Common myeloid progenitor, CD34-positive (primary cell): ENCODE measurements around the gene LIN7A.

ENCODE experiments used
- CTCF ChIA-PET: fragments of 350-600 bp; sonication (Branson Sonifier 250); formaldehyde crosslinking; loops from one replicate; lab custom pipeline; 2021; ENCODE audit warnings: antibody characterized with exemption; lab: Charles Lee
- POLR2A ChIA-PET: fragments of 350-600 bp; sonication (Branson Sonifier 250); formaldehyde crosslinking; loops from one replicate; lab custom pipeline; 2021; ENCODE audit warnings: antibody characterized with exemption; lab: Charles Lee
- DNase-seq, 3 donors: peaks; one replicate each; pipeline versions ENCODE4 v3.0.0 to v3.0.0-alpha.2; 2013
- H3K27ac ChIP-seq, 2 experiments: 1 replicate in 1 of 2; 2 replicates in 1 of 2; pipeline ENCODE4 v1.7.0; 2013; ENCODE audit warnings: inconsistent platforms in 2 of 2, low read length in 2 of 2, mild to moderate bottlenecking in 2 of 2, low read depth in 1 of 2, moderate library complexity in 1 of 2; ENCODE audit not compliant: severe bottlenecking in 2 of 2, insufficient read depth in 1 of 2, poor library complexity in 1 of 2
- H3K27me3 ChIP-seq, 5 experiments: replicated peaks in 2 of 5; 1 replicate in 3 of 5; 2 replicates in 2 of 5; pipeline versions ENCODE4 v1.6.1 to v1.7.0; 2013; ENCODE audit warnings: low read length in 4 of 5, mild to moderate bottlenecking in 2 of 5, moderate library complexity in 2 of 5, inconsistent platforms in 1 of 5; ENCODE audit not compliant: insufficient read depth in 5 of 5, control insufficient read depth in 4 of 5
- H3K36me3 ChIP-seq, 4 experiments: 1 replicate in 2 of 4; 2 replicates in 2 of 4; pipeline versions ENCODE4 v1.6.1 to v1.7.0; 2013; ENCODE audit warnings: low read length in 3 of 4, control low read depth in 1 of 4, mild to moderate bottlenecking in 1 of 4; ENCODE audit not compliant: control insufficient read depth in 4 of 4, insufficient read depth in 4 of 4
- H3K4me1 ChIP-seq, 4 experiments: 1 replicate in 3 of 4; 2 replicates in 1 of 4; pipeline versions ENCODE4 v1.6.1 to v1.7.1; 2013; ENCODE audit warnings: low read length in 3 of 4, mild to moderate bottlenecking in 3 of 4, control low read depth in 1 of 4, inconsistent platforms in 1 of 4, moderate library complexity in 1 of 4; ENCODE audit not compliant: control insufficient read depth in 4 of 4, insufficient read depth in 4 of 4; ENCODE audit errors: control extremely low read depth in 1 of 4
- H3K4me3 ChIP-seq, 7 experiments: 1 replicate in 4 of 7; 2 replicates in 3 of 7; pipeline versions ENCODE4 v1.5.1 to v1.7.0; 2013; ENCODE audit warnings: mild to moderate bottlenecking in 7 of 7, low read length in 6 of 7, moderate library complexity in 6 of 7, inconsistent platforms in 2 of 7, low read depth in 2 of 7, control low read depth in 1 of 7; ENCODE audit not compliant: insufficient read depth in 4 of 7, control insufficient read depth in 1 of 7; ENCODE audit errors: extremely low read depth in 1 of 7
- H3K9me3 ChIP-seq, 5 experiments: 1 replicate in 4 of 5; 2 replicates in 1 of 5; pipeline versions ENCODE4 v1.6.1 to v1.7.1; 2013; ENCODE audit warnings: low read length in 4 of 5, mild to moderate bottlenecking in 2 of 5, inconsistent platforms in 1 of 5, low read depth in 1 of 5, moderate library complexity in 1 of 5; ENCODE audit not compliant: control insufficient read depth in 4 of 5, insufficient read depth in 2 of 5; ENCODE audit errors: control extremely low read depth in 1 of 5
- WGBS: methylation state at CpG from one replicate; pipeline ENCODE4 v1.1.5; 2013; ENCODE audit not compliant: insufficient coverage; 5-methylcytosine and 5-hydroxymethylcytosine counted together

LIN7A gene

DNA sequence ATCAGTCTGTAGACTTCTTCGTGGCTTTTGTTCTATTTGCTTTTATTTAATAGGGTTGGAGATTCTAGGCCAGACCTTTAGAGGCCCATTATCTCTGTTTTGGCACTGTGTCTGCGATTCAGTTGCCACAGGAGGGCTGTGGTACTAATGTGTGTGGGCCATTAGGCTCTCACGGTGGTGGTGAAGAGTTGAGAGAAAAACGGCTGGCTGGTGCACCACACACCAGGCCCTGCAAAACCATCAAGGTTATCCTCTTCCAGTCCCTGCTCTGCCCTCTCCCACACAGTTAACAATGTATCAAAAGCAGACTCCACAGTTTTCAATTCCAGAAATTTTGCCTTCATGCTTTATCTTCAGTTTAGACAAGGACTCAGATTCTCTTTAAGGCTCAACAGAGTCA lies 123.3 kb downstream of the LIN7A start:
- no peak overlapping the region for H3K27ac ChIP-seq
- H3K4me3 ChIP-seq: no peak overlapping the region
- no peaks in the 10 kb centered on the region for H3K36me3 ChIP-seq
- ChIA-PET POLR2A (no interaction called here), CTCF (no interaction called here)
- H3K9me3 ChIP-seq: no peaks in the 10 kb centered on the region
- H3K27me3 ChIP-seq: peaks cover 0 to 2% (median 0%) of the 10 kb centered on the region in 5 experiments
- H3K4me1 ChIP-seq: no peaks in the 10 kb centered on the region
- 91% methylated on average over 4 of the region's 4 CpGs for WGBS
- DNase-seq: no peak

GRCh38 chr12:80813820-80814219 lies 123.9 kb downstream of the LIN7A start:
- DNase-seq: no peak
- Histone ChIP-seq H3K4me1 (no peaks in the 10 kb centered on the region), H3K27me3 (peaks cover 0 to 2% (median 0%) of the 10 kb centered on the region in 5 experiments), H3K36me3 (no peaks in the 10 kb centered on the region), H3K4me3 (no peak overlapping the region), H3K9me3 (no peaks in the 10 kb centered on the region), H3K27ac (no peak overlapping the region)
- ChIA-PET CTCF (no interaction called here), POLR2A (no interaction called here)
- WGBS: no CpG with 5 or more reads among the region's 2 CpGs

DNA sequence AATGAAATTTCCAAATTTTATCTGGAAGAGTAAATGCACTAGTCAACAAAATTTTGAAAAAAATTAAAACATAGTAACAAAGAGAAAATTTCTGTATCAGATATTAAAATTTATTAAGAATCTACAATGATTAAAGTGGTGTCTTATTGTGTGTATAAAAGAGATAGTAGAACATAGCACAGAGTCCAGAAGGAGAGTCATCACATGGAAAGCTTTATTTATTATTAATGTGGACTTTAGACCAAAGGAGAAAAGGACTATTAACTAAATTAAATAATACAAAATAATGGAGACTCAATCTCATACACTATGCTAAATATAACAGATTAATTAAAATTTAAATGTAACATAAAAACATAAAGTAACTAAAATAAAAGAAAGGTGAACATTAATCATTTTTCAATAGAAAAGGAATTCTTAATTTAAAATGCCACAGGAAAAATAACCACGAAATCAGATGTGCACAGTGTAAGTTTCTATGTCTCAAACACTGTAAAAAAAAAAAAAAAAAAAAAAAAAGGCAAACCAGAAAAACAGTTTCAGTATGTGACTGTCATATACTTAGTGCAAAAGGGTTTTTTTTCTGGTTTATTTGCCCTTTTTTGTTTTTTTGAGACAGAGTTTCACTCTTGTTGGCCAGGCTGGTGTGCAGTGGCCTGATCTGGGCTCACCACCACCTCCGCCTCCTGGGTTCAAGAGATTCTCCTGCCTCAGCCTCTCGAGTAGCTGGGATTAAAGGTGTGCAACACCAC lies 125.6 kb downstream of the LIN7A start:
- CTCF ChIA-PET: no interaction called here
- peaks cover 0 to 2% (median 0%) of the 10 kb centered on the region in 5 experiments for H3K27me3 ChIP-seq
- no peaks in the 10 kb centered on the region for H3K36me3 ChIP-seq
- POLR2A ChIA-PET: no interaction called here
- H3K9me3 ChIP-seq: no peaks in the 10 kb centered on the region
- no peak overlapping the region for H3K27ac ChIP-seq
- no peak for DNase-seq
- WGBS: 83% methylated on average over 1 of the region's 3 CpGs
- H3K4me3 ChIP-seq: no peak overlapping the region
- no peaks in the 10 kb centered on the region for H3K4me1 ChIP-seq

GRCh38 chr12:80810874-80811273 lies 126.9 kb downstream of the LIN7A start:
- CTCF ChIA-PET: no interaction called here
- WGBS: no CpG with 5 or more reads among the region's 1 CpG

GRCh38 chr12:80807640-80808288 lies 130.0 kb downstream of the LIN7A start:
- peaks cover 0 to 2% (median 0%) of the 10 kb centered on the region in 5 experiments for H3K27me3 ChIP-seq
- ChIA-PET CTCF (no interaction called here), POLR2A (no interaction called here)
- no peaks in the 10 kb centered on the region for H3K9me3 ChIP-seq
- H3K27ac ChIP-seq: no peak overlapping the region
- no peak overlapping the region for H3K4me3 ChIP-seq
- H3K4me1 ChIP-seq: no peaks in the 10 kb centered on the region
- no peaks in the 10 kb centered on the region for H3K36me3 ChIP-seq
- WGBS: 97% methylated on average over 4 of the region's 4 CpGs
- no peak for DNase-seq

More at GRCh38 chr12:80810874-80811273, 126.9 kb downstream of the LIN7A start:
- POLR2A ChIA-PET: no interaction called here
- H3K27ac ChIP-seq: no peak overlapping the region
- H3K27me3 ChIP-seq: peaks cover 0 to 2% (median 0%) of the 10 kb centered on the region in 5 experiments
- H3K9me3 ChIP-seq: no peaks in the 10 kb centered on the region
- H3K4me3 ChIP-seq: no peak overlapping the region
- H3K36me3 ChIP-seq: no peaks in the 10 kb centered on the region
- H3K4me1 ChIP-seq: no peaks in the 10 kb centered on the region
- DNase-seq: no peak

DNA sequence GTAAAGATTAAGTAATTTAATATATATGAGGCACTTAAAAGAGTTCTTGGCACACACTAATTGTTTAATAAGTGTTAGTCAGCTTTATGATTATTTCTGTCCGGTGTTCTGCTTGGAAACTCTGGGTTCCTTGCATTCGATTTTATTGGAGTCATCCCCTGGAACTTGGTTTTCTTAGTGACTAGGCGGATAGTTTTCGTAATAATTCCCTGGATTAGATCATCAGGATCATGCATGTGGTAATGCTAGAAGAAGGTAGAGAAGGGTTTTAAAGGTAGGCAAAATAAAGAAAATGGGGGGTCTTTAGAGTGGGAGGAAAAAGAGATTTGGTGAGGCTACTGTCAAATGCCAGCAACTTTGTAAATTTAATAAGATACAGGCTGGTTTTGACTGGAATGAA lies 132.6 kb downstream of the LIN7A start:
- no peak for DNase-seq
- Histone ChIP-seq H3K4me1 (no peaks in the 10 kb centered on the region), H3K4me3 (no peak overlapping the region), H3K36me3 (no peaks in the 10 kb centered on the region), H3K27ac (no peak overlapping the region), H3K9me3 (no peaks in the 10 kb centered on the region), H3K27me3 (no peaks in the 10 kb centered on the region)
- 93% methylated on average over 4 of the region's 4 CpGs for WGBS
- ChIA-PET POLR2A (no interaction called here), CTCF (no interaction called here)

GRCh38 chr12:80802652-80803400 lies 134.9 kb downstream of the LIN7A start:
- no peaks in the 10 kb centered on the region for H3K27me3 ChIP-seq
- H3K4me1 ChIP-seq: no peaks in the 10 kb centered on the region
- POLR2A ChIA-PET: no interaction called here
- no peak overlapping the region for H3K4me3 ChIP-seq
- no peaks in the 10 kb centered on the region for H3K9me3 ChIP-seq
- no peak overlapping the region for H3K27ac ChIP-seq
- no CpG with 5 or more reads among the region's 3 CpGs for WGBS
- no peak for DNase-seq
- H3K36me3 ChIP-seq: no peaks in the 10 kb centered on the region
- CTCF ChIA-PET: no interaction called here
